HG03520 (cell line): Measurements from ENCODE around the gene PRPS1L1.

Experiments used
- ATAC-seq: cut with Tn5 transposase; IDR thresholded peaks from one replicate; pipeline ENCODE4 v1.9.1; 2021; ENCODE audit warnings: mild to moderate bottlenecking, moderate library complexity; ENCODE audit not compliant: unreplicated experiment

The PRPS1L1 gene

DNA sequence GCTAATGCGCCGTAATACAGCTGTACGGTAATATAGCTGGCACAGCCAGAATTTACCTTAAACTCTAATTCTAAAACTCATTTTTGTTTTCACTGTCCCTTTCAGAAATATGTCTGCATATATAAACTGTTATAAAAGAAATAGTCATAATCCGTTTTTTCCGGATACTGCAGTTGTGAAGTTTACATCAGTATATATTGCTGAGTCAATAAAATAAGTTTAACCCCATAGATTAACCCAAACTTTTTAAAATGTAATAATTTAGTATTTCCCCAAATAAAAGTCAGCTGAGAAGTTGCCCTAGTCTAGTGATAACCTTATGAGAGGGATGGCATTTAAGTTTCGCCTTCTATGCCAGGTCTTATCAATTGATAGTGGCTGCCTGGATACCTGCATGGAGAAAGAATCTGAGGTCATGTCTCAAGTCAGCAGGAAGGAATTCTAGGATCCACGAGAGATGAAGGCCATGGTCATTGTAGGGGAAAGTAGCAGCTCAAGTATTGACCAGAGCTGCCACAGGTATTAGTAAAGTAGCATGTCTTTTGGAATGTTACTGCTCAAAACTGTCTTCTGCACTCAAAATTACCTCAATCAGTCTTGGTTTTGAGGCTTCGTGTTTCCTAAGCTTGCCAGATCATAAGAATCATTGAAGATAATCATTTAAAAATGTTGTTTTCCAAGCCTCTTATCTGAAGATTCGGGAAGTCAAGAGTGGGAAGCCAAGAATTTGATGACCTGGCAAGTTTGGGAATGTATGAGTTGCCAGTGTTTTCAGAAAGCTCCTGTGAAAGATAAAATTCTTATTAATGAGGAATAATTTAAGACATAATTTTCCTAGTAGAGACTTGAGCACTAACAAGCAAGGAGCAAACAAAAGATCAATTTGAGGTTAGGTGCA lies 10.8 kb downstream of the PRPS1L1 start:
- ATAC-seq, result no peak

GRCh38 chr7:18013936-18014335 lies 13.7 kb downstream of the PRPS1L1 start:
- ATAC-seq, result no peak

DNA sequence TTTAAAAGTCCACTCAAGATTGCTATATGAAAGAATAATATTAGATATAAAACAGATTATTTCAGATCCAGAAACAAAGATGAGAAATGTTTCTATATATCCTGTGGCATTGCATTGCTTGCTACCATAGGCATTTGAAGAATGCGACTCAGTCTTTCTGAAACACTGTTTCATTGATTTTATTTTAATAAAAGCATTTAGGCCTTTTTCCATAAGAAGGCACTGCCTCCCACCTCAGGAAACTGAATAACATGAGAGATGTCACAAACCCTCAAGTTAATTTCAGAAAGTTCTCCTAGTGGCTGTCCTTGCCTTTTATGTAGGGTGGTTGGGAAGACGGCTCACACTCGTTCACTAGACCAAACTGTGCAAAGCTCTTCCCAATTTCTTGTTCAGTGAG lies 23.3 kb downstream of the PRPS1L1 start:
- no peak for ATAC-seq

DNA sequence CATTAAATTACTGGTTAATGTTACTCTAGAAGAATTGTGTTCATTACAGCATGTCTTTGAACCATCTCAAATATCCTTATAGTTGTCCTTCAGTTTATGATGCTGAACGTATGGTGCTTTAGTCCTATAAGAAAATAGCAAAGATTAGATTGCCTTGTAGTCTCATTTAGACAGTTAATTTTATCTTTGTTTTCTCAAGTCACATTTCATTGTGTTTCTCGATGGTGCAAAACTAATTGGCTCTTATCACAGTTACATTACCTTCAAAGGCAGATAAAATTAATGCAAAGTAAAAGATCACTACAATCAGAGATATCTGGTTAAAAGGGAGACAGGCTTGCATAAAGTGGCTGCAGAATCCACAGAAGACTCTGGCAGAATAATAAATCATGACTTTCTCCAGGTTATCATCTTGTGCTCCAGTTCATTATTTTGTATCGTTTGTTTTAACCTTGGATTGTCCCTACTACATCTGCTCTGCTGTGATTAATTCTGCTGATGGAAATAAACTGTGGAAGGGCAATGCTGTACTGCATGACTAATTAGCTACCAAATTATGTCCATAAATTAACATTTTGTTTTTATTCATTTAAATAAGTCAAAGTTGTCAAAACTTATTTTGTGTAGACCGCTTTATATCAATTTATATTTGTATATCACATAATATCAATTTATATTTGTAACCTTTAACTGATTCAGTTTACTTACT lies 24.2 kb downstream of the PRPS1L1 start:
- ATAC-seq, result no peak

- no peak for ATAC-seq
These were observed 29.0 kb downstream of the PRPS1L1 start for GRCh38 chr7:17998692-17999091.

DNA sequence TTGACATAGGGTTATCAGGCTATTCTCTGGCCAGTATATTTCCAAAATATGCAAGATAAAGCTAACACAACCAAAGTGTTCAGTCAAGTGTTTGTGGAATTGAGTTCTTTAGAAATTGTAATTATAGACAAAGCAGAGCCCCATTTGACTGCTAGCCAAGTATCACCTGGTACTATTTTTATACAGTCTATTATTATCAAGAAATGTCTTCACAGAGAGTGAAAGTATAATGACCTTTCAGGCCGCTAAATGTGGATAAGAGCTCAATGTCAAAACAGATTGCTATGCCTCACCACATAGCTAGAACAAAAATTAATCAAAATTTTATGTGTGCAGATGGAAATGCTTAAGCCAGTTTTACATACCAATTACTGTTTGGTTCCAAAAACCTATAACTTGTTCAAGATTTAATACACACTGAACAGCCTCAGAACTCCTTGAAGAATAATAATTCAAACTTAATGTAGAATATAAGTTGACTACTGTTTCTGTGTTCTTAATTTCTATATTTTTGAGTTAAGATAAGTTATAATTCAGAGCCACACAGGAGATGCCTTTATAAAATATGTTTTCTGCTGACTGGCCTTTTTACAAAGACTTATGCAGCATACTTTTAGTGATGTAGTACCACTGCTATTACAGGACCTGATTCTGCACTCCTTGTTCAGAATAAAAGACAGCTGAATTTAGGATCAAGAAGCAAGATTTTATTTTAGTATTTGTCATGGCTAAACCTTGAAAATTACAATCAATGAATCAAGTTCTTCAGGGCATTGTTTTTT lies 31.0 kb downstream of the PRPS1L1 start:
- ATAC-seq, result no peak

- ATAC-seq, result no peak
These were observed 31.6 kb downstream of the PRPS1L1 start for GRCh38 chr7:17996040-17996439.

- no peak for ATAC-seq
These were observed 33.4 kb downstream of the PRPS1L1 start for GRCh38 chr7:17994079-17994850.

DNA sequence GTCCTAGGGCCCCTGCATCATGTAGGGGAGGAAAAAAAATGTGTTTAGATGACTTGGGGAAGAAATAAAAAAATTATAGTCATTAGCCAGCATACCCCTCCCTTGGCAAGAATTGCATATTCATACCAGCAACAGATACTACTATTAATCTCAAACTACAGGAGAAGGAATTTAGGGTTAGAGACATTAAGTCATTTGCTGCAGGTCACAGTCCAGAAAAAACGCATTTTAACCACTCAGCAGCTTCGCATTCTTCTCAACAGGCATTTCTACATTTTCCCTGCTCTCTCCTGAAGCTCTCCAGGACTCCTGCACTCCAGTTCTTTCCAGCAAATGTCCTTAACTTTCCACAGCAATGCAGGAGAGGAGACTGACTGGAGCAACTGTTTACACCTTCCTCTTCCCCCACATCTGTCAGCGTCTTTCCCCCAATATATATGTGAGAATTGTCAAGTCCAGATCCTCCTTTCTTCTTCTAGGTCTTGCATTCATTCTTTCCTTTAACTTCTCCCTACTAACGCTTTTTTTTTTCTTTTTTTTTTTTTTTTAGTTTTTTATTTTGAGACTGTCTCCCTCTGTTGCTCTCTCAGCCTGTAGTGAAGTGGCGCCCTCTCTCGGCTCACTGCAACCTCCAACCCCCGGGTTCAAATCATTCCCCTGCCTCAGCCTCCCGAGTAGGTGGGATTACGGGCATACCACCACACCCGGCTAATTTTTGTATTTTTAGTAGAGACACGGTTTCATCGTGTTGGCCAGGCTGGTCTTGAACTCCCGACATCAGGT lies 35.6 kb downstream of the PRPS1L1 start:
- ATAC-seq, result no peak

DNA sequence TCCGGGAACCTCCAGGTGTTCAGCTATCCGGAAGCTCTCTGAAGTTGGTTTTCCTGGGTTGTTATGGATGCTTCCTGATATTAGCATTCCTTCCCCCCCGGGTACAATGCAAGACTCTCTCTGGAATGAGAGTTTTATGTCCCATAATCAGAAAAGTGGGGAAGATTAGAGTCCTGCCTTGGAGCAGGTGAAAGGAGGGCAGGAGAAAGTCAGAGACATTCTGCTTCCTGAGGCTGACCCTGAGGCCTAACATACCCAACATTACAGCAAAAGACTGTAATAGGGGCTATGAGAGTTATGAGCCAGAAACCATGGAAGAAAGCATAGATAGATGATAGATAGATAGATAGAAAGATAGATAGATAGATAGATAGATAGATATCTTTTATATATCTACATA lies 36.9 kb downstream of the PRPS1L1 start:
- ATAC-seq, result no peak

- ATAC-seq, result no peak
These were observed 38.1 kb downstream of the PRPS1L1 start for GRCh38 chr7:17989546-17989945.

DNA sequence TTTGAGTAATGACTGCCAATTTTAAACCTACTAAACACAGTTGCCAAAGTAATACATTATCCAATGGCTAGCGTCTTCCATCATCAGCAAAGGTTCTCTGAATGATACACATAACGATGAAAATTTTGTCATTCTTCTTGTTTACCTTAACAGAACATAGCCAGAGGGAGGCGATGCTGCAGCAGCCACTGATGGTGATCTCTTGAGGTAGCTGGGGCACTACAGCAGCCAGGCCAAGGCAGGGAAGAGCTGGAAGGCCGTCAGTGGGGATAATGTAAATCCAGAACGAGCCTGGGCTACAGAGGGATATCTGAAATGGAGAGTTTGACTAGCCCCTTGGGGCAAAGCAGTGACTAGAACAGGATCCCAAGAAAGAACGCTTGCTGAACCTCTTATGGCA lies 38.8 kb downstream of the PRPS1L1 start:
- no peak for ATAC-seq

DNA sequence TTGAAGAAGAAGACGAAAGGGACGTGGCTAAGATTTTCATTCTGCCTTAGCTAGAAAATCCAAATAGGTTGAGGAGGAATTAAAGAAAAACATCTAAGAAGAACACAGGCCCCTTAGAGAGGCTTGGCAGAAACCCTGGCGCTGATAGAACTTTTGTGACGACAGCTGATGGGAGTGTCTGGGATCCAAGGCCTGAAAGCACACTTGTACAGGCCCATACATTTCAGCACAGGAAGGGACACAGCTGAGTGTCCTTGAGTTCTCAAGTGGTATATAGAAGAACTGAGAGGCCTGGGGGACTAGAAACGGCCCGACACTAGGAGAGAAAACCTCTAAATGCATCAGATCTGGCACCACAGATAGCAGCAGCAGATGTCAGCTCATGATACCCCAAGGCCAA lies 39.5 kb downstream of the PRPS1L1 start:
- no peak for ATAC-seq

DNA sequence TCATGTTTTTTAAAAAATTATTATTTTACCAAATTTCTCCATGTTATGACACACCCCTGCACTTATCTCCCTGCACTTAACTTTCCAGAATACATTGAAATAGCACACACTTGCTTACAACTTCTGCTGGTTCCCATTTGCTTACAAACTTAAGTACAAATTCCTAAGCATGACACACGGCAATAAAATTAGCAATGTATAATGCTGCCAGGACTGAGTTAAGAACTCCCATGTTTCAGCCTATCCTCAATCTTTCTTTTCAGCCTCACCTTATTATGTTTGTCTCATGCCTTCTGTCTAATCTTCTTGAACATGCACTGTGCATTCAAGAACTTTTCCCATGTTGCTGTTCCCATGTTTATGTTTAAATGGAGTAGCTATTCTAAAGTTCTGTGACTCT lies 40.8 kb downstream of the PRPS1L1 start:
- no peak for ATAC-seq

DNA sequence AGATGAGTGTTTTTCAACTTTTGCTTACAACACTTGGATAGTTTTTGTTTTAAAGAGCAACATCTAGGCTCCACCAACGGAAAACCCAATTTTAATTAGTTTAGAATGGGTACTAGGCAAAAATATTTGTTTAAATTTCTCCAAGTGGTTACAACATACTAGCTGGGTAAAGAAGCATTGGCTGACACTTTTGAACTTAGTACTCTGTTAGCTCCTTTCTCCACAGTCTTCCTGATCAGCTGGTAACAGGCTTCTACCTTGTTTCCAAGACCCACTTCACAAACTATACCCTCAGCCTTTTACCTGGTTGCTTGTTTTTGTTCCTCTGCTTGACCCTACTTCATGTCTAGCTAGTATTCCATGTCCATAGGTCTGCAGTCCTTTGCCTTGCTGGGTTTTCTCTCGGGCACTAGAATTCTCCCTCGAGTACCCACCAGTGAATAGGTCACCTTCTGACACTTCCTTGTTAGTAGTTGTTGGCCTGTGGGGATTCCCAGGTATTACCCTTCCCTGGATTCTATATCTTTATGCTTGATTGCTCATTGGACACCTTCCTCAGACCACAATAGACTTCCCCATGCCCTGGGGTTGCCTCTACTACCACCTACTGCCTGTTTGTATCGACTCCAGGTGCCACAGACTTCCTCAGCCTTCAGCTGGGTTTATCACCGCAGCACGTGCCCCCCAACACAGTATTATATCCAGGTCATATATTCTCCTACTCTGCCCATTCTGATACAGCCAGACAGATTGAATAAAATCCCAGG lies 42.0 kb downstream of the PRPS1L1 start:
- no peak for ATAC-seq

DNA sequence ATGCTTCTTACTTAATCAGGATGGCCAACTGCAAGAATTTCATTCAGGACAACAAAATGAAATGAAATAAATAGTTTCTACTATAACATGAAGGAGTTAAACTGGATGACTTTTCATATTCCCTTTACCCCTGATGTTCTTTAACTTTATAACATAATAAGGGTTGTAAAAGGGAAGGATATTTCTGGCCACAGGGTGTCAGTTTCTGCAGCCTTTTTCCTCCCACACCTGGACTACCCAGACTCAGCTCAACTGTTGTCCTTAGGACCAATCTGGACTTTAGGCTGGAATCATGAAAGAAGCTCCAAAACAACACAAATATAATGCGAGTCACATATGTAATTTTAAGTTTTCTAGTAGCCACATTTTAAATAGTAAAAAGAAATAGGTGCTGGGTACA lies 43.4 kb downstream of the PRPS1L1 start:
- no peak for ATAC-seq

- no peak for ATAC-seq
These were observed 44.2 kb downstream of the PRPS1L1 start for GRCh38 chr7:17983221-17984062.

- no peak for ATAC-seq
These were observed 50.7 kb downstream of the PRPS1L1 start for GRCh38 chr7:17976952-17977351.
